HG03439 (cell line): ENCODE measurements around the gene GTPBP6.
"Not testable (repeated sequence)": the region's sequence is repeated elsewhere in the genome, so short reads cannot be mapped to it uniquely, and the experiment has no call there.

ENCODE experiments used
- ATAC-seq: cut with Tn5 transposase; IDR thresholded peaks from one replicate; pipeline ENCODE4 v1.9.1; 2021; ENCODE audit warnings: mild to moderate bottlenecking, moderate library complexity; ENCODE audit not compliant: unreplicated experiment

Gene GTPBP6

GRCh38 chrX:318068-318738, 393 bp downstream of the GTPBP6 start:
- ATAC-seq = peak; percentile 58

GRCh38 chrX:317424-318067, 1.1 kb downstream of the GTPBP6 start:
- no peak for ATAC-seq

- ATAC-seq = no peak
These were observed 2.0 kb downstream of the GTPBP6 start for GRCh38 chrX:316351-317325.

- ATAC-seq = no peak
These were observed 3.6 kb downstream of the GTPBP6 start for GRCh38 chrX:314781-315595.

GRCh38 chrX:314049-314448, 4.5 kb downstream of the GTPBP6 start:
- ATAC-seq = no peak

GRCh38 chrX:313546-313945, 5.0 kb downstream of the GTPBP6 start:
- no peak for ATAC-seq

GRCh38 chrX:312621-313331, 5.8 kb downstream of the GTPBP6 start:
- no peak for ATAC-seq

- ATAC-seq = no peak
These were observed 7.2 kb downstream of the GTPBP6 start for GRCh38 chrX:311156-312129.

- ATAC-seq = no peak
These were observed 7.9 kb downstream of the GTPBP6 start for GRCh38 chrX:310621-311155.

- ATAC-seq = no peak
These were observed 9.6 kb downstream of the GTPBP6 start for GRCh38 chrX:308821-309520.

GRCh38 chrX:307261-308111, 11.1 kb downstream of the GTPBP6 start:
- ATAC-seq = no peak

- ATAC-seq = not testable (repeated sequence)
These were observed 11.9 kb downstream of the GTPBP6 start for GRCh38 chrX:306614-307251.

GRCh38 chrX:305781-306613, 12.6 kb downstream of the GTPBP6 start:
- ATAC-seq = not testable (repeated sequence)

GRCh38 chrX:302975-303374, 15.6 kb downstream of the GTPBP6 start:
- ATAC-seq = no peak

GRCh38 chrX:300334-300733, 18.3 kb downstream of the GTPBP6 start:
- no peak for ATAC-seq

GRCh38 chrX:298993-299392, 19.6 kb downstream of the GTPBP6 start:
- no peak for ATAC-seq
